ENCODE results near the gene C18orf32. TPM values are rescaled to one million over a fixed set of nuclear protein-coding genes. Genes with fewer than 3 reads are reported as not detected.

C18orf32 gene
- total RNA-seq, 4 donors from 2014 or later, result 42.7 to 85.6 (median 65.0) TPM

DNA sequence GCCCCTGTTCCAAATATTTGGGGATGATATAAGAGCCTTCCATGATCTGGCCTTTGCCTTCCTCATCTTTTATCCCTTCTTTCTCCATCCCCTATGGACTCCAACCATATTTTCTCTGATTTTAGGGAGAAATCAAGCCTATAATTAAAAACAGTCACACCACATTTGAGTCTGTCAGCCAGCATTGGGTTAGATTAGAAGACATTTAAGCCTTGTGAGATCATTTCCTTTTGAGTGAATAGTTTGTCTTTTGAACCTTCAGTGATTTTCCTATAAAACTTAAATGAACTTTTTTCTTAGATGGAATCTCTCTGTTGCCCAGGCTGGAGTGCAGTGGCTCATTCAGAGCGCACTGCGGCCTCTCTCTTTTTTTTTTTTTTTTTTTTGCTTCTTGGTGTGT lies 7.6 kb upstream of the C18orf32 start:
- Histone ChIP-seq H3K4me1 (peaks cover 6 to 15% of the 10 kb centered on the region in 2 donors), H3K36me3 (peaks cover 10 to 19% of the 10 kb centered on the region in 2 donors), H3K27ac (no peak overlapping the region), H3K4me3 (replicated peaks in 1 of 3) (no peak overlapping the region), H3K9me3 (no peaks in the 10 kb centered on the region), H3K27me3 (no peaks in the 10 kb centered on the region)
- DNase-seq, result no peak
- TF ChIP-seq POLR2A (IDR thresholded peaks at IDR 0.05), result no peak
- TF ChIP-seq, protein P1, sequence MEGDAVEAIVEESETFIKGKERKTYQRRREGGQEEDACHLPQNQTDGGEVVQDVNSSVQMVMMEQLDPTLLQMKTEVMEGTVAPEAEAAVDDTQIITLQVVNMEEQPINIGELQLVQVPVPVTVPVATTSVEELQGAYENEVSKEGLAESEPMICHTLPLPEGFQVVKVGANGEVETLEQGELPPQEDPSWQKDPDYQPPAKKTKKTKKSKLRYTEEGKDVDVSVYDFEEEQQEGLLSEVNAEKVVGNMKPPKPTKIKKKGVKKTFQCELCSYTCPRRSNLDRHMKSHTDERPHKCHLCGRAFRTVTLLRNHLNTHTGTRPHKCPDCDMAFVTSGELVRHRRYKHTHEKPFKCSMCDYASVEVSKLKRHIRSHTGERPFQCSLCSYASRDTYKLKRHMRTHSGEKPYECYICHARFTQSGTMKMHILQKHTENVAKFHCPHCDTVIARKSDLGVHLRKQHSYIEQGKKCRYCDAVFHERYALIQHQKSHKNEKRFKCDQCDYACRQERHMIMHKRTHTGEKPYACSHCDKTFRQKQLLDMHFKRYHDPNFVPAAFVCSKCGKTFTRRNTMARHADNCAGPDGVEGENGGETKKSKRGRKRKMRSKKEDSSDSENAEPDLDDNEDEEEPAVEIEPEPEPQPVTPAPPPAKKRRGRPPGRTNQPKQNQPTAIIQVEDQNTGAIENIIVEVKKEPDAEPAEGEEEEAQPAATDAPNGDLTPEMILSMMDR (IDR thresholded peaks at IDR 0.05), result no peak
- 90 to 95% methylated on average over 2 of the region's 2 CpGs for WGBS, 2 donors
- intact Hi-C loops (cut with DNase I), result no loop called here

DNA sequence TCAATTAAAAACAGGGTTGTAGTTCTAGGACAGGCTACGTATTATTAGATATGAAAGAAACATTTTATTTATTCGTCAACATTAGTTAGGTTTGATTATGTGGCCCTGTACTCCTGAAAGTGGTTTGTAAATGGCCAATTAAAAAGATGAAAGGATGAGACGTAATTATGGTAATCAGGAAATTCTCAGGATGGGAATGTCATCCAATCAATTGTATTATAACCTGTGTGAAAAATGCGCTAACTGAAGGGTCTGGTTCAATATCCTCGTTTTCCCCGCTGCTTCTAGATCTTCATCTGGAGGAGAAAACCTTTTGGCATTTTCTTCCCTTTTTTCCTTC lies 5.6 kb upstream of the C18orf32 start:
- Histone ChIP-seq H3K9me3 (no peaks in the 10 kb centered on the region), H3K27ac (no peak overlapping the region), H3K36me3 (peaks cover 30 to 37% of the 10 kb centered on the region in 2 donors), H3K4me3 (replicated peaks in 1 of 3) (no peak overlapping the region), H3K27me3 (no peaks in the 10 kb centered on the region), H3K4me1 (peaks cover 8 to 17% of the 10 kb centered on the region in 2 donors)
- WGBS, 2 donors, result 51 to 52% methylated on average over 6 of the region's 6 CpGs
- DNase-seq, result no peak
- intact Hi-C loops (cut with DNase I), result no loop called here
- TF ChIP-seq POLR2A (IDR thresholded peaks at IDR 0.05), result no peak
- TF ChIP-seq, protein P1 (IDR thresholded peaks at IDR 0.05), result no peak

DNA sequence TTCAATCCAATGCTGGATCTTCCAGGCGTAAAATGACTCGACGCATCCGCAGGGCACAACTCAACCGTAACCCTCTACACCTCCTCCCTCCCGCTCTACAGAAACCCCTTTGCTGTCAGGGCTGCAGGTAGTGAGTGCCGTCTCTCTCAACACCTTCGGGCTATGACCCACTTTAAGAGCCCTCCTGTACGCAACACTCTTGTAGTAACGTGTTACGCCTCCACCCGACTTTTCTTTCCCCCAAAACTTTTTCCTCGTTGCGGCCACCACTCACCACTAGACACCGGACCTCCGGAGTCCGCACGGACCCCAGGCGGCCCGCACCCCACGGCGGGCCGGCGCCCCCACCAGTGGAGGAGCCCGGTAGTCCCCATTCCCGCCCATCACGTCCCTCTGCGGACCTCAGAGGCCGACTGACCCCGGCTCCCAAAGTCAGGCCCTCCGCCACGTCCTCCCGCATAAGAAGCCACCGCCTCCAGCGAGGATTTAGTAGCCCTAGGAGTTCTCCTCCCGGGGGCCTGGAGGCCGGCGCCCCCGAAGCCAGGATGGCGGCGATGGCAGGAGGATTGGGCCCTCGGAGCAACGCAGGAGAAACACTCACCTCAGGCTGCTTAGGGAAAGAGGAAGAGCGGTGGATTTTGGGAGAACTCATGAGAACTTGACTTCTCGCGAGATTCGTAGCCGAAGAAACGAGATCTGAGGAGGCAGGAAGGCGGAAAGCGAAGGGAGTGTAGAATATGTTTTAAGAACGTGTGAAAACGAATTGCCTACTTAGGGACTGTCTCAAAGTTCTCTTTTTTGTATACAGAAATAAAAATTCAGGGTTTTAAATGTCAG lies 5.0 kb upstream of the C18orf32 start, which contains the start of gene RPL17:
Gene RPL17 (minus strand): TSS at position 609 of the 837 bp plus-strand sequence.
- peak; percentile 93 to 97 for TF ChIP-seq POLR2A (IDR thresholded peaks at IDR 0.05)
- TF ChIP-seq, protein P1 (IDR thresholded peaks at IDR 0.05), result peak in 2 of 6 experiments; percentile 6 to 19
- DNase-seq, result peak; percentile 92 to 93
- H3K4me1 ChIP-seq, result peaks cover 13 to 22% of the 10 kb centered on the region in 2 donors
- peaks cover 30 to 37% of the 10 kb centered on the region in 2 donors for H3K36me3 ChIP-seq
- intact Hi-C loops (cut with DNase I), result no loop called here
- 0 to 1% methylated on average over 37 to 53 of the region's 53 CpGs for WGBS, 2 donors
- H3K27ac ChIP-seq, result peak within 1 kb of the TSS; percentile 87 to 91 (median 91)
- H3K27me3 ChIP-seq, result no peaks in the 10 kb centered on the region
- H3K9me3 ChIP-seq, result no peaks in the 10 kb centered on the region
- peak within 1 kb of the TSS; percentile 68 to 93 (median 69) for H3K4me3 ChIP-seq (replicated peaks in 1 of 3)

DNA sequence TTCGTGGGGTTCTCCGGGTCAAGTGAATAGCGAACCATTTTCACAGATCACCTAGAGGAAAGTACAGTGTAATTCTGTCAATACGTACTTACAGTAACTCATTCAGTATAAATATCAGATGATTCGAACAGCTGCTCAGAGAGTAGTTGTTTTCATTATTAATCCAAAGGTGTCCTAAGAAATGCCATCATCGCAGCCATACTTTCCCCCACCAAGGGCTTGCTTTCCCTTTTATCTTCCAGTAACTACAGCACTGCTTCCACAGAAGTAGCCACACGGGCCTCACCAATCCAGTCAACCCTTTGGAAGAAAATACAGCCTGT lies 4.5 kb upstream of the C18orf32 start:
- 15 to 19% methylated on average over 7 of the region's 7 CpGs for WGBS, 2 donors
- peaks cover 13 to 22% of the 10 kb centered on the region in 2 donors for H3K4me1 ChIP-seq
- intact Hi-C loops (cut with DNase I), result no loop called here
- no peaks in the 10 kb centered on the region for H3K9me3 ChIP-seq
- peak overlapping the region; percentile 87 to 91 (median 91) for H3K27ac ChIP-seq
- H3K27me3 ChIP-seq, result no peaks in the 10 kb centered on the region
- peak overlapping the region; percentile 68 to 93 (median 69) for H3K4me3 ChIP-seq (replicated peaks in 1 of 3)
- TF ChIP-seq, protein P1 (IDR thresholded peaks at IDR 0.05), result no peak
- no peak for TF ChIP-seq POLR2A (IDR thresholded peaks at IDR 0.05)
- peaks cover 30 to 37% of the 10 kb centered on the region in 2 donors for H3K36me3 ChIP-seq
- no peak for DNase-seq

DNA sequence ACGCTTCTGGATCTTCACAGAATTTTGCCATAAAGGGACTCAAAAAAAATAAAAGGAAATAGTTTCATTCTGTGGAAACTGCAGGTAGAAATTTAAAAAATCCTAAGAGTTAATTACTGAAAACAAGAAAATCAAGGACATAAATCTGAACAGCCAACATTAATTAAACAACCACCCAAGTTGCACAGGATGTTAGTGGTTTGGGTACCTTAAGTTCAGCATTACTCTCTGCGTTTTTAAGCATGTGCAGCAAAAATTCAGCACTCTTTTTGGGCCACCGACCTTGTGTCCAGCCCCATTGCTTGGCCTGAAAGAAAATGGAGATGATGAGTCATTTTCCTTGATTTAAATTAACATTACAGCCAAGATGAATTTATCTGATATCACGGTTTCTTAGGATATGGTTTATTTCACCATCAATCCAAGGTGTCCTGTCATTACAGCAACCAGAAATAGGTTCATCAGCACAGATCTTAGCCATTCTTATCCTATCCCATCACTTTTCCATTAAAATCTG lies 3.3 kb upstream of the C18orf32 start:
- peaks cover 30 to 37% of the 10 kb centered on the region in 2 donors for H3K36me3 ChIP-seq
- DNase-seq, result no peak
- no peak overlapping the region for H3K27ac ChIP-seq
- no peaks in the 10 kb centered on the region for H3K9me3 ChIP-seq
- TF ChIP-seq, protein P1 (IDR thresholded peaks at IDR 0.05), result no peak
- no peak for TF ChIP-seq POLR2A (IDR thresholded peaks at IDR 0.05)
- H3K4me3 ChIP-seq (replicated peaks in 1 of 3), result no peak overlapping the region
- no peaks in the 10 kb centered on the region for H3K27me3 ChIP-seq
- 62 to 81% methylated on average over 4 of the region's 4 CpGs for WGBS, 2 donors
- intact Hi-C loops (cut with DNase I), result no loop called here
- peaks cover 24 to 30% of the 10 kb centered on the region in 2 donors for H3K4me1 ChIP-seq

All from thyroid gland (tissue), 4 donors.